ENCODE measurements around the gene C1QTNF1. TPM values are rescaled to one million over a fixed set of nuclear protein-coding genes. Genes with fewer than 3 reads are reported as not detected.

The C1QTNF1 gene
- total RNA-seq, 1 donor from 2014 or later = 0.26 TPM

DNA sequence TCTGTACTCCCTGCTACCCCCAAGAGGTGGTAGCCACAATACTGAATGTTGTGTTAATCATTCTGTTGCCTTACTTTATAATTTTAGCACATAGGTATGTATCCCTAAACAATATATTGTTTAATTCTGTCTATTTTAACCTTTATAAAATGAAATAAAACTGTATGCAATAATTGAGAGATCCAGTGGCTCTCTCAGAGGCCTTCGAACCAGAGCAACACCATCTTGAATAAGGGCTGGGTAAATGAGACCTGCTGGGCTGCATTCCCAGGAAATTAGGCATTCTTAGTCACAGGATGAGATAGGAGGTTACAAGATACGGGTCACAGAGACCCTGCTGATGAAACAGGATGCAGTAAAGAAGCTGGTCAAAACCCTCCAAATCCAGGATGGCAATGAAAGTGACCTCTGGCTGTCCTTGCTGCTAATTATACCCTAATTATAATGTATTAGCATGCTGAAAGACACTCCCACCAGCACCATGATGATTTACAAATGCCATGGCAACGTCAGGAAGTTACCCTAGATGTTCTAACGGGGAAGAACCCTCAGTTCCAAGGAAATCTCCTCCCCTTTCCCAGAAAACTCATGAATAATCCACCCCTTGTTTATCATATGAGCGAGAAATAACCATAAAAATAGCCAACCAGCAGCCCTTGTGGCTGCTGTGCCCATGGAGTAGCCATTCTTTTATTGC lies 12.4 kb upstream of the C1QTNF1 start:
- Mint-ChIP-seq H3K27ac (ENCODE audit: unreplicated experiment) (no peak overlapping the region), H3K36me3 (ENCODE audit: low read depth, unreplicated experiment) (peaks cover 14% of the 10 kb centered on the region), H3K4me1 (ENCODE audit: unreplicated experiment) (peaks cover 24% of the 10 kb centered on the region), H3K27me3 (ENCODE audit: unreplicated experiment) (peaks cover 7% of the 10 kb centered on the region), H3K4me3 (ENCODE audit: unreplicated experiment) (peak overlapping the region; percentile 12), H3K9me3 (ENCODE audit: unreplicated experiment) (no peaks in the 10 kb centered on the region)
- no peak for TF ChIP-seq CTCF (IDR thresholded peaks at IDR 0.05; ENCODE audit: unreplicated experiment)
- no peak for DNase-seq (ENCODE audit: low spot score)

GRCh38 chr17:79012563-79013134 lies 11.3 kb upstream of the C1QTNF1 start:
- Mint-ChIP-seq H3K36me3 (ENCODE audit: low read depth, unreplicated experiment) (peaks cover 10% of the 10 kb centered on the region), H3K27me3 (ENCODE audit: unreplicated experiment) (peaks cover 7% of the 10 kb centered on the region), H3K4me1 (ENCODE audit: unreplicated experiment) (peaks cover 15% of the 10 kb centered on the region), H3K27ac (ENCODE audit: unreplicated experiment) (no peak overlapping the region), H3K4me3 (ENCODE audit: unreplicated experiment) (no peak overlapping the region), H3K9me3 (ENCODE audit: unreplicated experiment) (no peaks in the 10 kb centered on the region)
- TF ChIP-seq CTCF (IDR thresholded peaks at IDR 0.05; ENCODE audit: unreplicated experiment) = no peak
- DNase-seq (ENCODE audit: low spot score) = no peak

DNA sequence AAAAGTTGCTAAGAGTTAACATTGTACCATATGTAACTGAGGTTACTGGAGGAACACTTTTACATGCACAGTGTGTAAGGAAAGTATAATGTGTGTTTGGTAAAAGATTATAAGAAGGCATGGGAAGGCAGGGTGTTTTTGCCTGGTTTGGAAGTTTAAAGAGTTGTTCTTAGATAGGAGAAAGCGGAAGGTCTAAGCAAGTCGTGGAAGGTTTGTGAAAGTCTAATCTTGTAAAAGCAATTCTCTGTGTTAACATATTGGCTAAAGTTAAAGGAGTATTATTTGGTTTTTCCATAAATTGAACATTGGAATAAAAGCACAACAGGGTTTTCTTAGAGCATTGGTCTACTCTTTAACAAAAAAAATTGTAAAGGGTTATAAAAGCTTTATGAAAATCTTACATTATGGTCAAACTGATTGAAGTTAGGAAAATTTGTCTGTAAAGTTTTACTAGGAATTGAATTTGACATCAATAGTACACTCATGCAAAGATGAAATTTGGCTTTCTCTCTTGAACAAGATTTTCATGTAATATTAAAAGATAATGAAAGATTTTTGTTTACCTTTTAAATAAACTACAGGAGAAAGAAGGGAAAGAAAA lies 9.7 kb upstream of the C1QTNF1 start:
- TF ChIP-seq CTCF (IDR thresholded peaks at IDR 0.05; ENCODE audit: unreplicated experiment) = no peak
- H3K27me3 Mint-ChIP-seq (ENCODE audit: unreplicated experiment) = peaks cover 3% of the 10 kb centered on the region
- DNase-seq (ENCODE audit: low spot score) = no peak
- no peak overlapping the region for H3K4me3 Mint-ChIP-seq (ENCODE audit: unreplicated experiment)
- H3K27ac Mint-ChIP-seq (ENCODE audit: unreplicated experiment) = no peak overlapping the region
- no peaks in the 10 kb centered on the region for H3K9me3 Mint-ChIP-seq (ENCODE audit: unreplicated experiment)
- peaks cover 4% of the 10 kb centered on the region for H3K36me3 Mint-ChIP-seq (ENCODE audit: low read depth, unreplicated experiment)
- H3K4me1 Mint-ChIP-seq (ENCODE audit: unreplicated experiment) = peaks cover 7% of the 10 kb centered on the region

DNA sequence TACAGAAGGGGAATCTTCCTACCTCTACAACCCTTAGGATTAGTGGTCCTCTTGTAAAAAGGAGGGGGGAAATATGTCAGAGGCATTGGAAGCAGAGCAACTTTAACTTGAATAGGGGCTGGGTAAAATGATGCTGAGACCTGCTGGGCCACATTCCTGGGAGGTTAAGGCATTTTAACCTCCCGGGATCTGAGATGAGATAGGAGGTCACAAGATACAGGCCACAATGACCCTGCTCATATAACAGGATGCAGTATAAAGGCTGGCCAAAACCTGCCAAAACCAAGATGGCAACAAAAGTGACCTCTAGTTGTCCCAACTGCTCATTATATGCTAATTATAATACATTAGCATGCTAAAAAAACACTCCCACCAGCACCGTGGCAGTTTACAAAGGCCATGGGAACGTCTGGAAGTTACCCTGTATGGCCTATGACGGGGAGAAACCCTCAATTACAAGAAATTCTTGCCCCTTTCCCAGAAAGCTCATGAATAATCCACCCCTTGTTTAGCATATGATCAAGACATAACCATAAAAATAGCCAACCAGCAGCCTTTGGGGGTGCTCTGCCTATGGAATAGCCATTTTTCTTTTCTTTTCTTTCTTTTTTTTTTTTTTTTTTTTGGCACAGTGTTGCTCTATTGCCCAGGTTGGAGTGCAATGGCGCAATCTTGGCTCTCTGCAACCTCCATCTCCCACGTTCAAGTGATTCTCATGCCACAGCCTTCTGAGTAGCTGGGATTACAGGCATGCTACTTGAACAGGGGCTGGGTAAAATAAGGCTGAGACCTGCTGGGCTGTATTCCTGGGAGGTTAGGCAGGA lies 6.2 kb upstream of the C1QTNF1 start:
- Mint-ChIP-seq H3K36me3 (ENCODE audit: low read depth, unreplicated experiment) (peaks cover 3% of the 10 kb centered on the region), H3K27me3 (ENCODE audit: unreplicated experiment) (peaks cover 2% of the 10 kb centered on the region), H3K4me1 (ENCODE audit: unreplicated experiment) (peaks cover 1% of the 10 kb centered on the region), H3K9me3 (ENCODE audit: unreplicated experiment) (no peaks in the 10 kb centered on the region), H3K4me3 (ENCODE audit: unreplicated experiment) (no peak overlapping the region), H3K27ac (ENCODE audit: unreplicated experiment) (no peak overlapping the region)
- no peak for TF ChIP-seq CTCF (IDR thresholded peaks at IDR 0.05; ENCODE audit: unreplicated experiment)
- DNase-seq (ENCODE audit: low spot score) = no peak
